Fibroblast of mammary gland (primary cell): ENCODE results near the gene DNASE2B.

Source experiments
- DNase-seq: peaks from one replicate; pipeline ENCODE4 v3.0.0-alpha.2; 2010; ENCODE audit warnings: low read depth
- H3K4me3 ChIP-seq: 2 replicates; pipeline ENCODE4 v1.5.1; 2011; ENCODE audit warnings: low read depth, mild to moderate bottlenecking, low read length, moderate library complexity; ENCODE audit not compliant: control insufficient read depth
- TF ChIP-seq, protein P1 (sequence below): conservative IDR thresholded peaks from 2 replicates; pipeline ENCODE4 v1.5.1; 2011; ENCODE audit warnings: low read depth, low read length, inconsistent platforms; ENCODE audit not compliant: control insufficient read depth, insufficient read depth

DNASE2B gene

DNA sequence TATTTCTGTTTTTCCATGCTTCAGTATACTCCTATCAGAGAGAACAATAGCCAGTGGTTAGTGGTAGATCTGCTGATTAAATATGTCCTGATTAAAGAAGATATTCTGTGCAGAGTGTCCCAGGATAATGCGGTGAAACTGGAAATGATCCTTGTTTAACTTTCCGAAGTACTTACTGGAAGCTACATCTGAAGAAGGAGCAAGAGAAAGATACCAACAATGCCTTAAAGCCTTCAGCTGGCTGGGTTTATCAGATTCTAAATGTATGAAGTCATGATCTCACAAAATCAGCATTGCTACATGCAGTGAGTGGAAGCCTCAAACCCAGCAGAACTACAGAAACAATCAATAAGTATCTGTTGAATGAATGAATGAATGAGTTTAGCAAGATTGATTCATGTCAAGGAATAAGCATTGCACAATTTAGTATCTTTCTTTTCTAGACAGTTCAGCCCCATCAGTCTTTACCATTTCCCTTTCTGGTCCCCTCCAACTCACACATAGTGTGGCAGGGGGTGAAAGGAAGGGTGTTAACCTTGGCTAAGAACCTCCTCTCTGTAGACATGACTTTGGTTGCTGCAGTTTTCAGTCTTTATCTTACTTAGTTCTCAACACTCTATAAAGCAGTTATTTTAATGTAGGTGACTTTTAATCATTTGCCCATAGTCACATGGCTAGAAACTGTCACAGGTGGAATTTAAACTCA is 24.7 kb upstream of the DNASE2B start:
- DNase-seq: no peak
- H3K4me3 ChIP-seq: no peak overlapping the region
- TF ChIP-seq, protein P1, sequence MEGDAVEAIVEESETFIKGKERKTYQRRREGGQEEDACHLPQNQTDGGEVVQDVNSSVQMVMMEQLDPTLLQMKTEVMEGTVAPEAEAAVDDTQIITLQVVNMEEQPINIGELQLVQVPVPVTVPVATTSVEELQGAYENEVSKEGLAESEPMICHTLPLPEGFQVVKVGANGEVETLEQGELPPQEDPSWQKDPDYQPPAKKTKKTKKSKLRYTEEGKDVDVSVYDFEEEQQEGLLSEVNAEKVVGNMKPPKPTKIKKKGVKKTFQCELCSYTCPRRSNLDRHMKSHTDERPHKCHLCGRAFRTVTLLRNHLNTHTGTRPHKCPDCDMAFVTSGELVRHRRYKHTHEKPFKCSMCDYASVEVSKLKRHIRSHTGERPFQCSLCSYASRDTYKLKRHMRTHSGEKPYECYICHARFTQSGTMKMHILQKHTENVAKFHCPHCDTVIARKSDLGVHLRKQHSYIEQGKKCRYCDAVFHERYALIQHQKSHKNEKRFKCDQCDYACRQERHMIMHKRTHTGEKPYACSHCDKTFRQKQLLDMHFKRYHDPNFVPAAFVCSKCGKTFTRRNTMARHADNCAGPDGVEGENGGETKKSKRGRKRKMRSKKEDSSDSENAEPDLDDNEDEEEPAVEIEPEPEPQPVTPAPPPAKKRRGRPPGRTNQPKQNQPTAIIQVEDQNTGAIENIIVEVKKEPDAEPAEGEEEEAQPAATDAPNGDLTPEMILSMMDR: no peak

DNA sequence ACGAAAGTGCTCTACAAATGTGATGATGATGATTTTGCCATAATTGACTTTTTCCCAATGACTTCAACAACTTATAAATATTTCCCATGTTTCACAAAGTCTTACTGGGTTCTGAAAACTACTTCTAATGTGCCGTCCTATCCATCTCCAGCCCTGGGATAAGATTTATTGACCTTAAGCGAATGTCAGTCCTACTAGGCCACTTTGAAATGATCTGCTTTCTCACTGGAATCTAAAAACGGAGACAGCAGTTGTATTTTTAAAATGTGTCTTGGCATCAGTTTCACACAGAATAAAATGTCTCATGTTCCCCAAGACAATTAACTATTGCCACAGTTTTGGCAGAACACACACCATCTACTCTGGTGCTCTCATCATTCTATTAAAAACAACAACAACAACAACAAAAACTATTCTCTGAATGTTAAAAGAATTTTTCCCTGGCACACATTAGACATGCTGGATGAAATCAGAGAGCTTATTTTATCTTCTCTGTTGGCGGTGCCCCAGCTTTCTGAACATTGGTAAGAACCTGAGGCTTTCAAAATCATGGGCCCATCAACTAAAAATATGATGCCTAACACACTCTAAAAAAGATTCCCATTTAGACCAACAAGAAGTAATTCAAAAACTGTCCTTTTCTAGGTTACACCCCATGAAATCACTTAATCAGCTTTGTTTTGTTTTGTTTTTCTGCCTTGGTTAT is 23.1 kb upstream of the DNASE2B start:
- TF ChIP-seq, protein P1: no peak
- no peak overlapping the region for H3K4me3 ChIP-seq
- DNase-seq: no peak

DNA sequence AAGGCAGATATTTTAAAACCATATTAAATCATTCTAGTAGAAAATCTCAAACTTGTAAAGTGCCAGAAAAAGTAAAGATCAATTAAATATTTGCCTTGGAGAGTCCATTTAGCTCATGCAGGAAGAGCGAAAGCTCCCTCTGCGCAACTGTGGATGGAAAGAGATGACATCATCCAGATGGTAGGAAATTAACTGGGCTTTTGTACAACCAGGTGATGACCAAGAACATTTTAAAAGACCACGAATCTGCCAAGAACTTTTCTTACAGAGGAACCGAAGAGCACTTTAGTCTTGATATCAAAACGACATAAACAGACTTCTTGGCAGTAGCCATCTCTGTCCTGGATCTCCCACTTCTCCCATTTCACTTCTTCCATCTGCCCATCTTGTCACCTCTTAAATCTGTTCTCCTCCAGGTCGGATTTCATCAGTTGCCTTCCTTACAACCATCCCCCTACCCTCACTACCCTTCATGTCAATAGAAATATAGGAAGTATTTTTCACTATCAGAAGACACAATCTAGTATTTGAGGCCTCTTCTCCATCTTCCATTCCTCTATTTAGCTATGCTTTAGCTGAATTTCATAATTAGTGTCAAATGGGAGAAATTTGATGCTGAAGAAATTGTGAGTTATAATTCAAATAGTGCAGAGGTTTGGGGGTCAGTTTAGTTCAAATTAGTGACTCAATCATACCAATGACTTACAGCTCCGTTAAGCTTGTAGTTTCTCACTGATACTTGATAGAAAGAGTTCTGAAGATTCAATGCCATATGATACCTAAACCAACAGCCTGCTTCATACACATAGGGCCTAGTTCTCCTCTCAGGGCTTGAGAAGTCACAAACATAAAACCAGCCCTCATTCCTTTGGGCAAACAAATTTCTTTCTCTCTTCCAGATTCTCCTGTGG is 22.0 kb upstream of the DNASE2B start:
- H3K4me3 ChIP-seq: no peak overlapping the region
- TF ChIP-seq, protein P1: no peak
- DNase-seq: no peak

DNA sequence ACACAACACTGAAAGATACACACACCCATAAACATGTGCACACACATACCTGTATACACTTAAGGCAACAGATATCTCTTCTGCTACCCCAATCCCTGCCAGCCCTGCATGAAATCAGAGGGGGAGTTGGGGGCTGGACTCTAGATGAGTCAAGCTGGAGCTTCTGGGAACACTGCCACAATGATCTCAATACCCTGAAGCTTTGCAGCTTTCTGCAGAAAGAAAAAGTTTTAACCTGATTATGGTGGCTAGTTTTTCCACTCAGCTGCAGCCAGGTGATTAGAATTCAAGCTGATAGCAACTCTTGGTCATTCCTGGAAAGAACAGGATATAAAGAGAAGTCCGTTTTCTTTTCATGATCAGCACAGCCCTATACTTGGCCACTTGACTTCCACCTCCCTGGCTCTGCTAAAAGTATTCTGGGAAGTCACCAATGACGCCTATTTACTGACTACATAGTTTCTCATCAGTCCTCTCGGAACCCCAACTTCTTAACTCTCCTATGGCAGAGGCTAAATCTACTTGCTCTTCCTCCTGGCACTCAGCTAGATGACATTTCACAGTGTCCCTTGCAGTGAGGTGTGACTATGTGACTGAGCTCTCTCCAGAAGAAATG is 20.7 kb upstream of the DNASE2B start:
- DNase-seq: peak; percentile 87
- H3K4me3 ChIP-seq: no peak overlapping the region
- TF ChIP-seq, protein P1: no peak

DNA sequence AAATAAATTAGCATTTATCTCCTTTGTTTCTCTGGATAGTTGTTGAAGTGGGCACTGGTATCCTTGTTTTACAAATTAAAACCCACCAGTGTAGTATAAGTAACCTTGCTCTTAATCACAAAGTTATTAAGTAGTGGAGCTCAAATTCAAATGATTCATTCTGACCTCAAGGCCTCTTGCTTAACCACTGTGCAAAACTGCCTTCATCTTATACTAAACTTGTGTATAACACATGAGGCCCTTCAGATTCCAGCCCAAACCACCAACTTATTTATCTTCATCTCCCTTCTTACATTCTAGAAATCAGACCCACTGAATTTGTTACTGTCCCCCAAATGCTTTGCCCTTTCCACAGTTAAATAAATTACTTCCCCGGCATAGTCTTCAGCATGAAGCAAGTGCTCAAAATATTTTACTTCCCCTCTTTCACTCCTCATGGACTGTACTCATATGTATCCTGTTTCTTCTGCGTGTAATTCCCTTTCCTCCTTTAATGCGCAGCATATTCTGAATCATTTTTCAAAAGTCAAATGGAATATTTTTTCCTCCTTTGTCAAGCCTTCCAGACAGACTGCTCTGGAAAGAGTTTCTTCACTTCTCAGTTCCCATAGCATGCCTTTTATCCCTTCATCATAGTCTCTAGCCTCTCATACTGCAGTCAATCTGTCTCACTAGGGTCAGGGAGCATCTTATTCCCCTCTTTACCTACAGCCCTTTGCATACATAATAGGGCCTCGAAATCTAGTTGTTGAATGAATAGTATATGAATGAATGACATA is 19.0 kb upstream of the DNASE2B start:
- DNase-seq: peak; percentile 85
- no peak overlapping the region for H3K4me3 ChIP-seq
- TF ChIP-seq, protein P1: no peak

DNA sequence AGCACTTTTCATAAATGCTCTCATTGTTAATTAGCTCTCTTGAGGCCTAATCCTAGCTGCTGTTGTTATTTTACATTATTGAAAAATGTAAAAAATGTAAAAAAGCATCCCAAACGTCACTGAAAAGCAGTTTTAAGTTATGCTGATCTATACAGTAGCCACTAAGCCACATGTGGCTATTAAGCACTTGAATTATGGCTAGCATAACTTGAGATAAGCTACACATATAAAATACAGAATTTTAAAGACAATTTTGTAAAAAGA is 18.4 kb upstream of the DNASE2B start:
- DNase-seq: no peak
- TF ChIP-seq, protein P1: no peak
- no peak overlapping the region for H3K4me3 ChIP-seq
